CD4-positive, alpha-beta T cell treated with Interleukin-17A for 1 hour (primary cell): ENCODE data around the gene CD300LG.
"Not testable (repeated sequence)": the region's sequence is repeated elsewhere in the genome, so short reads cannot be mapped to it uniquely, and the experiment has no call there.

Experiments used
- DNase-seq: peaks from one replicate; pipeline ENCODE4 v3.0.0-alpha.2; 2020

The CD300LG gene

DNA sequence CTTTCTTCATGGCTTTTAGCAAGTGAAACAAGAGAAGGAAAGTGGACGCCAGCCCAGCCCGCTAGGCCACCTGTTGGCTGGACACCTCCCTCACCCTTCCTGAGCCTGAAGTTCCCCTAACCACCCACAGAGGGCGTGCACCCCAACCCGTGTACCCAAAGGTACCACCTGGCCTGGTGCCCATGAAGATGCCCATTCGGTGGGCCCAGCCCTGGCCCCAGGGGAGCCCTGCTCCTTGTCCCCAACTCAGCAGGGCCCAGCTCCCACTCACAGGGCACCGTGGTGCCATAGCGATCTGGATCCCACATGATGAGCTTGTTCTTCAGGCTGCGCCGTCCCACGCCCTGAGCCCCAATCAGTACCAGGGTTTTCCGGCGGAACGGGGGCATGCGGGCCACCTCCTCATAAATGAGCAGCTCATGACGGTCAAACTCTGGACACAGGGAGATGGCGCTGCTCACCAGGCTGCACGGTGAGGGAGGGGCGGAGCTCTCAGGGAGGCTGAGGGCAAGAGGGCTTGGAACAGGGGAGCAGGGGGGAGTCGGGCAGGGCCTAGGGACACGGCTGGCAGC, 33.5 kb downstream of the CD300LG start:
- DNase-seq: peak; percentile 47

DNA sequence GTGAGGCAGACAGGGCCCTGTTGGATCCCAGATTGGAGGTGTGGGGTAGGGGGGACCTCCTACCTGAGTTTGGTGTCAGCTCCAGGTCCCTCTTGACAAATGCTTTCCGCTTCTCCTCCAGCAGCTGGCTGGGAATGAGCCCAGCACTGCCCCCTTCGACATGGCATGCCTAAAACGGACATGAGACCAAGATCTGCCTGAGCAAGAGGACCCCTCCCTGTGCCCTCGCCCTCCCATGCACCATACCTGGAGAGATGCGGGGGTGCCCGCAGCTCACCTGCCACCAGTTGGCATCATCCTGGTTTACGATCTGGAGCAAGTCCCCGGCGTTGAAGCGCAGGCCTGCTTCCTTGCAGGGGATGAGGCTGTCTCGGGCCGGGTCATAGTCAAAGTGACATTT, 34.2 kb downstream of the CD300LG start:
- DNase-seq: no peak

DNA sequence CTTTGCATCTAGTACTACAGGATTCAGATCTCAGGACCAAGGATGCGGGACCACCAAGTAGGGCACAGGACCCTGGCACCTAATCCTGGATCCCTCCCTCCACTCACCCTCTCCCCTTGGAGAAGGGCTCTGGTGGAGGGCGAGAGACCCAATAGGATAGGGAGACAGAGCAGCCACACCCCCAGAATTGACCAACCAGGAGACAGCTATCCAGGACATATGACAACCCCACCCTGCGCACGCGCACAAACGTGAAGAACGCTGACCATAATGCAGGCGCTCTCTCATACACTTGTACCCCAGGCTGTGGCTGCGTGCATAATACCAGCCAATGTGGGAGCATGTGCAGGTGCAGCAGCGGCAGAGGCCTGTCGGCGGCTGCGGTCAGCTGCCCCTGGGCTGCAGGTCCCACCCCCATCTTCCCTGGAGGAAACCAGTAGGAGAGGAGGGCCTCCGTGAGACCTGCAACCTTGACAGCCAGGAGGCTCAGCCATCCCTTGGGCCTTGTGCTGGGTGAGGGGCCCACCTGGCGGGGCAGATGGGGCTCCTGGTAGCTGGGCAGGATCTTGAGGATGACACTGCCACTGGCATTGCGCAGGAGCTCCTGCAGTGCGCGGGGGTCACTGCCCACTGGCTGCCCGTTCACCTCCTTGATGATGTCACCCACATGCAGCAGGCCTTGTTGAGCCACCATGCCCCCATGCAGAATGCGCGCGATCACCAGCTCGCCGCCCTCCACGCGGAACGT, 35.0 kb downstream of the CD300LG start:
- no peak for DNase-seq

DNA sequence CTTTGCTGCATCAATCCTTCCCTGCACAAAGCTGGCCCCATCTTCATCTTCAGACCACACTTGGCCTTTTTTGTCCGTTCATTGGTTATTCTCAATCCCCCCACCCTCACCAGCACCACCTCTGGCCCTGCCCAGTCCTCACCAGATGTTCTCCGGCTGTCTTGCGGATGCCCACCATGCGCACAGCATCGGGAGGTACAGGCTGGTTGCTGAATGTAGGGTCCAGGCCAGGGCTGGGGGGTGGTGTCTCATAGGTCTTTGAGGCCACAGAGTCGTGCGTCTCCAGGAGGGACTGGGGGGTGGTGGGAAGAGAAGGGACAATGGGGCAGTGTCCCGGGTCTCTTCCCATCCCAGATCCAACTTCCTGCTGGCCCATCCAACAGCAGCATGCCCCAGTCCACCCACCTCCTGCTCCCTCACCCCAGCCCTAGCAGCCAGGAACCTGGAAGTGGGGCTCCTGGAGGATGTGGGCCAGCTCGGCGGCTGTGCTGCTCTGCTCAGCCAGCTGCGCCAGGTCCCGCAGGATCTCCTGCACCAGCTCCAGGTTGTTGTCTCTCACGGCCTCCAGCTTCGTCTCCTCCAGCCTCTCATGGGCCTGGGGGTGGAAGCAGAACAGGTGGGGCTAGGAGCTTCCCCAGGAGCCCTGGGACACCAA, 35.9 kb downstream of the CD300LG start:
- no peak for DNase-seq

DNA sequence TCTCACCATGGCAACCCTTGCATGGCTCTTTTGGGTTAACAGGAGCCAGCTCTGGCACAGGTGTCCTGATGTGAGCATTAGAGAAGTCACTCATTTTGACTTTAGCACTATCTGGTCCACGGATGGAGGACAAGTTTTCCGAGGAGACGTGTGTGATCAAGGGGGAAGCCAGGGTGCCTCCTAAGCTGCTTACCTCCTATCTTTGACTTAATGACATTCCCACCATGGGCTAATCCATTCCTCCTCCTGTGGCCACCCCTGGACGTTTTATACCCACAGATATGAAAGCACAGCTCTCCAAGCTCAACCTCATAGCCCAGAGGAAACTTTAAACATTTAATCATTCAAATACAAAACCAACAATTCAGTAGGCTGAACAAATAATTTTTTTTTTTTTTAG, 41.6 kb downstream of the CD300LG start:
- no peak for DNase-seq

DNA sequence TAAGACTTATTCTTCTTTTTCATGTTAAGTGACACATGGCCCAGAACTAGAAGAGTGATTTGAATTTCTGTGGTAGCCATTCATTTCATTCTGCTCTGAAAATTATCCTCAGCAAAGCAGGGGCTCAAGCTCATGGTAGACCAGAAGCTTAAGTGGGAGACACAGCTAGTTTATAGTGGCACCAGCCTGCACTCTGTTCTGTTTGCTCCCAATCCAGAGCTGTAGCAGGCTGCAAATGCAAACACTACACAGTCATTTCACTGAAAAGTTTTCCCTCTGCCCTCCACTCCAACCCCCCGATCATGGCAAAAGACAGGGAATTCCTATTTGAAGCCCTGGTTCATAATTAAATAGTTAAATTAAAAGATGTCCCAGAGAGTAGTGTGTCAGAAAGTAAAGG, 43.3 kb downstream of the CD300LG start:
- no peak for DNase-seq

DNA sequence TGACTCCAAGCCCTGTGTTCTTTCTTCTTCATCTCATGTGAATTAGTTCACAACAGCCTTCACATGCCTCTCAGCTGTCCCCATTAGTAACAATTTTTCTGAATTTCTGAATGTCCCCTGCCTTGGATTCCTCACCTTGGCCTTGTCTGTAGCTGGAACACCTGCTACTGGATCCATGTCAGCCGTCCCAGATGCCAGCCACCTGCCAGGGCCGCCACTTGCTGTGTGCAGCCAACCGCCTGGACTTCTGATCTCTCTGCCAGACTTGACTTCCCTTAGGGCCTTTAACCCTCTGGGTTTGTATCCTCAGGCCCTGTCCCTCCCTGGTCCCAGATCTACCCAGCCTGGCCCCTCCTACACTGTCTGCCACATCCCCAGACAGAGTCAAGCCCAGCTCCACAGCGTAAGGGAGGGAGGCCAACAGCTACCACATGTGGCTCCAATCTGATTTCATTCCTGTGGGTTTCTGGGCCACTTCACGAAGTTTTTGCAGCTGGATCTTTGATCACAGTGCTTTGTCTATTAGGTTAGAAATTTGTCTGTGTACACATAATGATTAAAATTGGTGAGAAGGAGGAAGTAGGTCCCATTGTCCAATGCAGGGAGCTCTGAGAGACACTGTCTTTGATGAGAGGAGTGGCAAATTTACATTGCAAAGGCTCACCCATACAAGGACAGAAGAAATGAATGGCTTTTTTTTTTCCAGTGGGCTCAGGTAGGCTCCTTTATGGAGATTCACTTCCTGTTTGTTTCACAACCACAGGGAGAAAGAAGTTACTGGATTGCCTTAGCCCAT, 45.1 kb downstream of the CD300LG start:
- DNase-seq: no peak

DNA sequence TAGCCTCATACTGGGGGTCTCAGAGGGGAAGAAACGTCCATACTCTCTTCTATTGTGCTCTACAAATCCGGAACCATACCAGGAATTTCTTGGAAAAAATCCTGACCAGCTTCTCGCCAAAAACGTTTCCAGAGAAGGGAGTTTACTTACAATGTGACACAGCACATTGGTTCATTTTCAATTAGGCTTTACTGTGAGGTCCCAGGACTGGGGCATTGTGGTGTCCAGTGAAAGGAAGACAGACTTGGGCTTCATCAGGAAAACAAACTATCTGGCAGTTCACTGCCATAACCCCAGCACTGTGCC, 45.6 kb downstream of the CD300LG start:
- DNase-seq: no peak

DNA sequence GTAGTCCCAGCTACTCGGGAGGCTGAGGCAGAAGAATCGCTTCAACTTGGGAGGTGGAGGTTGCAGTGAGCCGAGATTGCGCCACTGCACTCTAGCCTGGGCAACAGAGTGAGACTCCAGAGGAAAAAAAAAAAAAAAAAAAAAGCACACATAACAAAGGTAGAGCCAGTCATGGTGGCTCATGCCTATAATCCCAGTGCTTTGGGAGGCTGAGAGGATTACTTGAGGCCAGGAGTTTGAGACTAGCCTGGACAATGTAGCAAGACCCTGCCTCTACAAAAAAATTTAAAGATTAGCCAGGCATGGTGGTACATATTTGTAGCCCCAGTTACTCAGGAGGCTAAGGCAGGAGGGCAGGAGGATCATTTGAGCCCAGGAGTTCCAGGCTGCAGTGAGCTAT, 47.5 kb downstream of the CD300LG start:
- not testable (repeated sequence) for DNase-seq

DNA sequence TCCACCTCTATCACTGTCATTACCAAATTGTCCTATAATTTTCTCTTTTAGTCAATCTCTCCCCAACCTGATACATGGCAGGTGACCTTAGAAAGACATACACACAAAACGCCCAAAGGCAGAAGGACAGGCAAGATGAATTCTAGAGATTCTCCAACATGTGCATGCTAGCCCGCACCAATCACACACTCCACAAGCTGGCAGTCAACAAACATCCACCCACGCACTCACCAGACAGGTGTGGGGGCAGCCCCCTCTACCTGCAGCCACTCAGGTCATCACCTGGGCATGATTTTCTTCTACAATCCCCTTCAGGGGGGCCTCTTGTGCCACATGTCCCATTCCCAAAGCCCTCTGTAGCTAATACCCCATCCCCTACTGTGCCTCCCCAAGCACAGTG, 50.9 kb downstream of the CD300LG start:
- DNase-seq: no peak

DNA sequence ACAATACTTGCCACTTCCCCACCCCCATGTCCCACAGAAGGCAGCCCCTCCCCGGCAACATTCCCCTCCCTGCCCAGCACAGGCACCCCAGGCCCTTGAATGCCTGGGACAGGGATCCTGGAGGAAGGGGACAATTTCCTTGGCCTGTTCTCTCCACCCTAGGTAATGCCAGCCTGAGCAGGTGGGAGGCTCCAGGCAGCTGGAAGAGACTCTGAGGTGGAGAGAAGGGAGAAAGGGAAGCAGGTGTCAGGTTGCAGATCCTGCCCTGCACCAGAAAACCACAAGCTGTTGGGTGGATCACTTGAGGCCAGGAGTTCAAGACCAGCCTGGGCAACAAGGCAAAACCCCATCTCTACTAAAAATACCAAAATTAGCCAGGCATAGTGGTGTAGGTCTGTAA, 51.5 kb downstream of the CD300LG start:
- DNase-seq: no peak

DNA sequence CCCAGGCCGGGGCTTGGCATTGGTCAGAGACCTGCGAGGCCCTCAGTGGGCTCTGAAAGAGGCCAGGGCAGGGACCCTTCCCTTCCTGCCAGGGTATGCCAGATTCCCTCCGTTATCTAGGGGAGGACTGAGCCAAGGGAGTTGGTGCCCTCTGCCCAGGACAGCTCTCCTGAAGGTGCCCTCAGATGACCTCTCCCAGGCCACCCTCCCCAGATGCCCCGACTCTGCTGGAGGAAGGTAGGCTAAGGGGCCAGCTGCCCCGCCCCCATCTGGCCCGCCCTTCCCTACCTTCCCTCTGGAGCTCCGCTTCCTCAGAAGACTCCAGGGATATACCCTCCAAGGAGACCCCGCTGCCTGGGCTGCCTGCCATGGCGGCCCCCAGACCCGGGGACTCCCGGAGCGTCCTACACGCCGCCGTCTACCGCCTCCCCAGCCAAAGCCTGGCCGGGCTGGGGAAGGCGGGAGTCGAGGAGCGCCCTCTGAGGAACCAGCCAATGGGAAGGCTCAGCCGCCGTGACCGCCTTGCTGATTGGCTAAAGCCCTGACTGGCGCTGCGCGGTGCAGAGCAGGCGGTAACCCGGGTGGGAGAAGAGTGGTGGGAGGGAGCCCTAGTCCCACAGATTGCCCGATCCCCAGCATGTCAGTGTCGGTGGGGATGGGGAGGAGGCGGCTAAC, 53.3 kb downstream of the CD300LG start:
- peak; percentile 85 for DNase-seq

DNA sequence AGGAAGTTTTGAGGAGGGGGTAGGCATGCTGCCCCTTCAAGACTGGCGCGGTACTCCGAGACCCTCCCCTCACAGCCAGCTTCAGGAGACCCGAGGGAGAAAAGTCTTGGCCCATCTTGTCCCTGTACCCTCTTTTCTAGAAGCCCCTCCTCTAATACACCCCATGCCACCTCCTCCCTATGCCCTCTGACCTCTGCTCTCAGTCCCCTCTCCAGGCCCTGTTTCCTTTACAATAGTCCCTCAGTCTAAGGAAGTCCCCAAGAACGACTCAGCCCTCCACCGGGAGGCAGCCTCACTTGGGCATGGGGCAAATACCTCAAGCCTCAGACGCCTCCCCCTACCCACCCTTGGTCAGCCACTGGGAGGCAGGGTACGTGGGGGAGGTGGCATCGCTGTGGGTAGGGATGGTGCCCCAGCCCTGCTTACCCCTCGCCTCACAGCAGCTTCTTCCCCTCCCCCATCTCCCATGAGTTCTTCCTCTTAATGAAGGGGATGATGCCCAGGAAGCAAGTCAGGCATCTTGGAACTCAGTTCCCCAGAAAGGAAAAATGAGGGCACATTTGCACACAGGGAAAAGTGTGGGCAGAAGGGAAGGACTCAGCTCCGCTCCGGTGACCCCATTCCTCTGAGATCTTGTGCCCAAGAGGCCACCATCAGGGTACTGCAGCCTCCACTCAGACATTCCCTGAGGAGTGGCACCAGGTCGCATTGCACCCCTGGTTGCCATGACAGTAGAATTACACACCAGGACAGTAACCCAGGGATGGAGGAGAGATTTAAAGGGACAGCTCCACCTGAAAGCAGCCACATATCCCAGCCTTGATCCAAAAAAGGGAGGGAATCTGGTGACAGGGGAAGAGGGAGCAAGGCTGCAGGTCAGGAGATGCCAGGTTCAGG, 54.1 kb downstream of the CD300LG start:
- DNase-seq: no peak

DNA sequence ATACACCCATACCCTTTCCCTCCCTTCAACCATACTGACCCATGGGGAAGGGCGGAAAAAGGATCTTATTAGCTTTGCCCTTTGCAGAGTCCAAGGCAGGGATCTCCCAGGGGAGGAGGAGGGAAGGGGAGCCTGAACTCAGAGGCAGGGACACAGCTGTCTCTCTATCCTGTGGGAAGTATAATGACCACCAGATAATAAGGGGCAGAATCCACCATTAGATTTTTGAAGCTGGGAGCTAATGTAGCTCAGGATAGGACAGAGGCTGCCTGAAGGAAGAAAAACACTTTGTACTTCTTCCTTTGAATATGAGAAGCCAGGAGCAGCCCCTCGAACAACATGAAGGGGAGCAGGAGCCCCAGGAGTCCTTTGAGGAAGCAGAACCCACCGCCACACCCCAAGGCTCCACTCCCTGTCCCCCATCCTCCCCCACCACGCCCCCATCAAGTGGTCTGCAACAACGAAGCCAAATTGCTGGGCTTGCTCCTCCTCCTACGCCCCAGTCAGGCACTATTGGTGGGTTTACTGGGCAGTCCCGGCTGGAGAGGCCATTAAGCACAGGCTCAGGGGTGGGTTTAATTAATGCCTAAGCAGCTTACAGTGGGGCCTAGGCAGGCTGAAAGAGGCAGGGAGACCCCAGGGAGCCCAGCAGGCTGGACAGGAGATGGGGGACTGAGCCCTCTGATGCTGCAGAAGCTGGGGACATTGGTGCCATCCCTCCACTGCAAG, 55.0 kb downstream of the CD300LG start:
- no peak for DNase-seq

DNA sequence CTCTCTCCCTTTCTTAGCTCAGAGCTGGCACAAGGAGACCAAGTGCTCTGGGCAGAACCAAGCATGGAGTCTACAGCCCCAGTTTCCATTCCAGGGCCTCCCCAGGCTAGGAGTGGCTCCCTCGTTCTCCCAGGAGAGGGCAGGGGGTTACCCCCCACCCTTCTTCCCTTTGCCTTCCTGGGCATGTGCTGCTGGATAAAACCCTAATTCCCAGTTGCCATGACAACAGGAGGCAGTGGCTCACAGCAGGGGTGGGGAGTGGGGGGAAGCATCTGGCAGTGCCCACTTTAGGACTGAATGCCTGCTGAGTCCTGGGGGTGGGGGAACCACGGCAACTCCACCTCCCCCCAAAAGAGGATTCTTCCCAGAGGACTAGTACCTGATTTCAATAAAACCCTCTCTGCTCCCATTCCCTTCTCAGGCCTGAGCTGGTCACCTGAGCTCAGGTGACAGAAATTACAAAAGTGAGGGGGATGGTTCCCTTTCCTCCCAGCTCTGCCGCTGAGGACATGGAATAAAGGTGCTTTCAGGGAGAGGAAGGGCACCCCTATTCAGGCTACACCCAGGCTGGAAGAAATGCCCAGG, 58.5 kb downstream of the CD300LG start:
- DNase-seq: no peak

DNA sequence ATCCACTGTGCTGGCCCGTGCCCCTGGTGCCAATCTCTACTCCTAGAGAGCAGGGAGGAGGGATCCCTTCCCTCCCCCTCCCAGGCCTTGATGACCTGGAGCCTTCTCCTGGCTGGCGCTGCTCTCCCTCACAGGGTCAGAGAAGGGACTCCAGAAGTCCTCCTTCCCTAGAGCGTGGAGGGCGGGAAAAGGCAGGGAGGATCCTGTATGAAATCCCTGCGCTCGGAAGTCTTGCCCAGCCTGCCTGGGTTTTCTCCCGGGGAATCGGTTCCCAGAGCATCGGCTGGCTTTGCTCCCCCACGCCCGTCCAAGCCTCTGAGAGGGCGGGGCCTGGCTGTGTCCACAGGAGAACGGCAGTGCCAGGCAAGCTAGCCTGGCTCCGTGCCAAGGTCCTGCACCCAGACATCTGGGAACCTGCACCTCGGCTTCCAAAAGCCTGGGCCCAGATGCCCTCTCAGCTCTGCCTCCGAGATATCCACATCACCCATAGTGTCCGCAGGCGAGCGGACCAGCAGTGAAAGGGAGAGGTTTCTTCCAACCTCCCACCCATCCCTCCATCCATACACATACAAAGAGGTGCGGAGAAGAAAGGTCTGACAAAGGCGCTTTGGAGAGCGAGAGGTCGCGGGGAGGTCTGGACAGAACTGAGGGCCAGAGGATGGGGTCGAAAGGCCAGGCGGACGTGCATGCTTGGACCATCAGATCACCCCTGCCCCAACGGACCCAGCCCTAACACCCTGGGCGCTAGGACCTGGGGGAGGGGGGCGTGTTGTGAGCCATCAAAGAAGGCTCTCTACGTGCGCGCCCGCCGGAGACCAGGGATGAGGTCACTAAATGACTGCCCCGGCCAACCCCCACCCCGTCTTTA, 59.2 kb downstream of the CD300LG start:
- DNase-seq: peak; percentile 43

DNA sequence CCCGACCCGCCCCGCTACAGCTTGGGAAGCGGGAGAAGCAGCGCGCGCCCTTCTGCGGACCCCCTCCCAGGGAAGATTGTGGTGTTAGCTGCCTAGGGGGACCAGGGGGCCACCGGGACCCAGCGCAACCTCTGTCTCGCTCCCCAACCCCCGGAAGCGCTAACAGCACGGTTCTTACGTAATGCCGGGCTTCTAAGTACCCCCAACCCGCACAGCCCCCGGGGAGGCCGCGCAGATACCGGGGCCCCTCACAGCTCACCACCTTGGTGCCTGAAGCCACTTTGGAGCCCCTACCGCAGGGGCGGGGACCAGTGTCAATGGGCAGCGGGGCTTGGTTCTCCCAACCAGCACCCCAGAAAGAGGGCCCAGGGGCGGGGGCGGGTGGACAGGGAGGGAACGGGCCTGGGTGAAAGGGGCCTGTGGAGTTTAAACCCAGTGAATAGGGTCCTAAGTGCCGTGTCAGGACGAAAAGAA, 60.0 kb downstream of the CD300LG start:
- peak; percentile 25 for DNase-seq

DNA sequence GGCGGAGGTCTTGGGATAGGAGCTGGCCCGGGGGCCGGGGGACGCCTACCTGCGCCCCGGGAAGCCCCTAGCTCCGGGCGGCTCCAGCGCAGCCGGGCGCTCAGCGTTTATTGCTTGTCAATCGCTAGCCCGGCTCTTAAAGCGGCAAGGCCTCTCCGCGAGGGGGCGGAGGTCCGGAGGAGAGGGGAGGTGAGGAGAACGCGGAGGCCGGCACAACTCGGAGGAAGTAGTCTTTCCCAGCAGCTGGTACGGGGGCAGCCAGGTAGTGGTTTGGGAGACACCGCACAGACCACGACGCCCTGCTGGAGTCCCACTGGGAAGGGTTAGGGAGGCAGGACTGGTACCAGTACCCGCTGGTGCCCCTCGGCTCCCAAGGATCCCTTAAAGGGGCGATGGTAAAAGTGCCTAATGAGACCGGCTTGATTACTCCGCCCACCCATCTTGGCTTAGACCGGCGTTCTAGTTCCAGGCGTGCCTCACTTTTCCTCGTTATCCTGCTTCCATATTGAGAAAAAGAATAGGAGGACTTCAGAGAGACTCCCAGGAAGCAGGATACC, 60.5 kb downstream of the CD300LG start, which contains the start of gene MPP2:
Gene MPP2, minus strand, starts transcription at position 112 of the 557 bp plus-strand sequence. CDS start 3,076 bp downstream, outside the sequence.
- DNase-seq: peak; percentile 64

DNA sequence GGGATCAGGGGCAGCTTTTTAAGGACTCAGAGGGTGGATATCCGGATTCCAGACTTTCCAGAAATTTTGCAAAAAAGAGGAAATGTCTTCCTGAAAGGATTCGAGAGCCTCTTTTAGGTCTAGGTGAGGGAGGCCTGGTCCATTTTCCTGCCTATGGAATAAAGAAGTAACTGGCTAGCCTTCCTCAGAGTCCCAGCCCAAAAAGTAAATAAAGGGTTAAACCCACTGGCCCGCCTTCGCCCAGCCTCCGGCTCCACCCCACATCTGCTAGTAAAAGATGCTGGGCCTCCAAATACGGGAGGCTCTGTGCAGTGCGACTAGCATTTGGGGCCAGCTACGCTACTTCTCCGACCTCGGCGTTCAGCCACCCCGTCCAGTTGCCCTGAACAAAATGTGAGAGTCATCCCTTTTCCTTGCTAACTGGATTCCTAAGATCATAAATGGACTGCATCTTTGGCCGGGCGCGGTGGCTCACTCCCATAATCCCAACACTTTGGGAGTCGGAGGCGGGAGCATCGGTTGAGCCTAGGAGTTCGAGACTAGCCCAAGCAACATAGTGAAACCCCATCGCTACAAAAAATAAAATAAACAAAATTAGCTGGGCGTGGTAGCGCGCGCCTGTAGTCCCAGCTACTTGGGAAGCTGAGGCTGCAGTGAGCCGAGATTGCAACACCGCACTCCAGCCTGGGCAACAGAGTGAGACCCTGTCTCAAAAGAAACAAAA, 61.2 kb downstream of the CD300LG start:
- DNase-seq: peak; percentile 67
